GM23338 (cell line): ENCODE data around the gene ANKUB1. TPM values are rescaled to one million over a fixed set of nuclear protein-coding genes. Genes with fewer than 3 reads are reported as not detected.

Source experiments
- CREB1 ChIP-seq: fragments of 250-450 bp; sonication (Bioruptor Pico); IDR thresholded peaks from 2 replicates; pipeline ENCODE4 v1.5.0; 2020; ENCODE audit warnings: low read depth, mild to moderate bottlenecking, moderate library complexity
- EZH2 ChIP-seq: fragments of 200-600 bp; sonication (generic); IDR thresholded peaks from one replicate; pipeline ENCODE4 v1.8.0; 2017; ENCODE audit warnings: antibody characterized with exemption, mild to moderate bottlenecking, low read depth; ENCODE audit not compliant: unreplicated experiment
- EZH2phosphoT487 ChIP-seq: fragments of 200-600 bp; sonication (generic); IDR thresholded peaks from one replicate; pipeline ENCODE4 v1.8.1; 2018; ENCODE audit warnings: antibody characterized with exemption; ENCODE audit not compliant: unreplicated experiment
- JUNB ChIP-seq: IDR thresholded peaks from one replicate; pipeline ENCODE4 v1.6.1; 2016; ENCODE audit warnings: antibody characterized with exemption; ENCODE audit not compliant: unreplicated experiment
- NANOG ChIP-seq: IDR thresholded peaks from 2 replicates; pipeline ENCODE4 v1.6.1; 2016; ENCODE audit warnings: antibody characterized with exemption, borderline replicate concordance
- POLR2AphosphoS5 ChIP-seq: IDR thresholded peaks from 2 replicates; pipeline ENCODE4 v1.6.1; 2016; ENCODE audit warnings: antibody characterized with exemption, low read depth
- STAT1 ChIP-seq: IDR thresholded peaks from one replicate; pipeline ENCODE4 v1.6.1; 2016; ENCODE audit warnings: antibody characterized with exemption; ENCODE audit not compliant: unreplicated experiment
- ZNF114 ChIP-seq: fragments of 250-450 bp; sonication (Bioruptor Pico); IDR thresholded peaks from 2 replicates; pipeline ENCODE4 v1.5.0; 2020; ENCODE audit warnings: mild to moderate bottlenecking, moderate library complexity
- polyA plus RNA-seq: library from polyadenylated mRNA; unstranded; fragments of >200 nt; fragmentation: Nextera tagmentation; extraction: Ambion mirVana; gene quantifications from 2 replicates; pipeline ENCODE4 v1.2.1, GENCODE V29; 2016
- total RNA-seq: library from RNA; depleted of rRNA; stranded (reverse); fragments of >200 nt; shearing (Covaris generic); gene quantifications from 2 replicates; pipeline ENCODE4 v1.2.3, GENCODE V29; 2014
- TF ChIP-seq, protein P1 (sequence below): fragments of 250-450 bp; sonication (Bioruptor Pico); IDR thresholded peaks from 2 replicates; pipeline ENCODE4 v1.5.0; 2020; ENCODE audit warnings: mild to moderate bottlenecking, moderate library complexity
- TF ChIP-seq, protein P2 (sequence below), 2 experiments: fragments of 200-600 bp in 1 of 2; sonication (generic) in 1 of 2; conservative IDR thresholded peaks; 2 replicates each; pipeline versions ENCODE4 v1.5.1 to v1.6.1; 2016 to 2017; ENCODE audit warnings: antibody characterized with exemption in 2 of 2, low read depth in 2 of 2, mild to moderate bottlenecking in 2 of 2, moderate library complexity in 1 of 2
- TF ChIP-seq, protein P3 (sequence below): IDR thresholded peaks from 2 replicates; pipeline ENCODE4 v1.6.1; 2016; ENCODE audit warnings: antibody characterized with exemption

Gene ANKUB1
- total and polyA plus RNA-seq, 2 experiments from 2014 or later: not detected

DNA sequence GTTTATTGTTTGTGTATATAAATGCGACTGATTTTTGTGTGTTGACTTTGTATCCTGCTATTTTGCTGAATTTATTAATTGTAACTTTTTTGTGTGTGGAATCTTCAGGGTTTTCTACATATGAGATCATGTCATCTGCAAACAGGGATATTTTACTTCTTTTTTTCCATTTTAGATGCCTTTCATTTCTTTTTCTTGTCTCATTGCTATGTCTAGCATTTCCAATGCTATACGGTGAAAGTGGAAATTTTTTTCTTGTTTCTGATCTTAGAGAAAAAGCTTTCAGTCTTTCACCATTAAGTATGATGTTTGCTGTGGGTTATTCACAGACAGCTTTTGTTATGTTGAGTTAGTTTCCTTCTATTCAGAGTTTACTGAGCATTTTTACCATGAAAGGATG is 71.4 kb downstream of the ANKUB1 start (continued):
- TF ChIP-seq, protein P1, sequence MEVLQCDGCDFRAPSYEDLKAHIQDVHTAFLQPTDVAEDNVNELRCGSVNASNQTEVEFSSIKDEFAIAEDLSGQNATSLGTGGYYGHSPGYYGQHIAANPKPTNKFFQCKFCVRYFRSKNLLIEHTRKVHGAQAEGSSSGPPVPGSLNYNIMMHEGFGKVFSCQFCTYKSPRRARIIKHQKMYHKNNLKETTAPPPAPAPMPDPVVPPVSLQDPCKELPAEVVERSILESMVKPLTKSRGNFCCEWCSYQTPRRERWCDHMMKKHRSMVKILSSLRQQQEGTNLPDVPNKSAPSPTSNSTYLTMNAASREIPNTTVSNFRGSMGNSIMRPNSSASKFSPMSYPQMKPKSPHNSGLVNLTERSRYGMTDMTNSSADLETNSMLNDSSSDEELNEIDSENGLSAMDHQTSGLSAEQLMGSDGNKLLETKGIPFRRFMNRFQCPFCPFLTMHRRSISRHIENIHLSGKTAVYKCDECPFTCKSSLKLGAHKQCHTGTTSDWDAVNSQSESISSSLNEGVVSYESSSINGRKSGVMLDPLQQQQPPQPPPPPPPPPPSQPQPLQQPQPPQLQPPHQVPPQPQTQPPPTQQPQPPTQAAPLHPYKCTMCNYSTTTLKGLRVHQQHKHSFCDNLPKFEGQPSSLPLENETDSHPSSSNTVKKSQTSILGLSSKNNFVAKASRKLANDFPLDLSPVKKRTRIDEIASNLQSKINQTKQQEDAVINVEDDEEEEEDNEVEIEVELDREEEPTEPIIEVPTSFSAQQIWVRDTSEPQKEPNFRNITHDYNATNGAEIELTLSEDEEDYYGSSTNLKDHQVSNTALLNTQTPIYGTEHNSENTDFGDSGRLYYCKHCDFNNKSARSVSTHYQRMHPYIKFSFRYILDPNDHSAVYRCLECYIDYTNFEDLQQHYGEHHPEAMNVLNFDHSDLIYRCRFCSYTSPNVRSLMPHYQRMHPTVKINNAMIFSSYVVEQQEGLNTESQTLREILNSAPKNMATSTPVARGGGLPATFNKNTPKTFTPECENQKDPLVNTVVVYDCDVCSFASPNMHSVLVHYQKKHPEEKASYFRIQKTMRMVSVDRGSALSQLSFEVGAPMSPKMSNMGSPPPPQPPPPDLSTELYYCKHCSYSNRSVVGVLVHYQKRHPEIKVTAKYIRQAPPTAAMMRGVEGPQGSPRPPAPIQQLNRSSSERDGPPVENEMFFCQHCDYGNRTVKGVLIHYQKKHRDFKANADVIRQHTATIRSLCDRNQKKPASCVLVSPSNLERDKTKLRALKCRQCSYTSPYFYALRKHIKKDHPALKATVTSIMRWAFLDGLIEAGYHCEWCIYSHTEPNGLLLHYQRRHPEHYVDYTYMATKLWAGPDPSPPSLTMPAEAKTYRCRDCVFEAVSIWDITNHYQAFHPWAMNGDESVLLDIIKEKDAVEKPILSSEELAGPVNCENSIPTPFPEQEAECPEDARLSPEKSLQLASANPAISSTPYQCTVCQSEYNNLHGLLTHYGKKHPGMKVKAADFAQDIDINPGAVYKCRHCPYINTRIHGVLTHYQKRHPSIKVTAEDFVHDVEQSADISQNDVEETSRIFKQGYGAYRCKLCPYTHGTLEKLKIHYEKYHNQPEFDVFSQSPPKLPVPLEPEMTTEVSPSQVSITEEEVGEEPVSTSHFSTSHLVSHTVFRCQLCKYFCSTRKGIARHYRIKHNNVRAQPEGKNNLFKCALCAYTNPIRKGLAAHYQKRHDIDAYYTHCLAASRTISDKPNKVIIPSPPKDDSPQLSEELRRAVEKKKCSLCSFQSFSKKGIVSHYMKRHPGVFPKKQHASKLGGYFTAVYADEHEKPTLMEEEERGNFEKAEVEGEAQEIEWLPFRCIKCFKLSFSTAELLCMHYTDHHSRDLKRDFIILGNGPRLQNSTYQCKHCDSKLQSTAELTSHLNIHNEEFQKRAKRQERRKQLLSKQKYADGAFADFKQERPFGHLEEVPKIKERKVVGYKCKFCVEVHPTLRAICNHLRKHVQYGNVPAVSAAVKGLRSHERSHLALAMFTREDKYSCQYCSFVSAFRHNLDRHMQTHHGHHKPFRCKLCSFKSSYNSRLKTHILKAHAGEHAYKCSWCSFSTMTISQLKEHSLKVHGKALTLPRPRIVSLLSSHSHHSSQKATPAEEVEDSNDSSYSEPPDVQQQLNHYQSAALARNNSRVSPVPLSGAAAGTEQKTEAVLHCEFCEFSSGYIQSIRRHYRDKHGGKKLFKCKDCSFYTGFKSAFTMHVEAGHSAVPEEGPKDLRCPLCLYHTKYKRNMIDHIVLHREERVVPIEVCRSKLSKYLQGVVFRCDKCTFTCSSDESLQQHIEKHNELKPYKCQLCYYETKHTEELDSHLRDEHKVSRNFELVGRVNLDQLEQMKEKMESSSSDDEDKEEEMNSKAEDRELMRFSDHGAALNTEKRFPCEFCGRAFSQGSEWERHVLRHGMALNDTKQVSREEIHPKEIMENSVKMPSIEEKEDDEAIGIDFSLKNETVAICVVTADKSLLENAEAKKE (CRISPR knock-in tag): no peak
- TF ChIP-seq STAT1 (no peak), NANOG (no peak), POLR2AphosphoS5 (no peak), ZNF114 (CRISPR knock-in tag) (no peak), EZH2 (no peak), CREB1 (CRISPR knock-in tag) (no peak), EZH2phosphoT487 (no peak), JUNB (no peak)
- TF ChIP-seq, protein P2, sequence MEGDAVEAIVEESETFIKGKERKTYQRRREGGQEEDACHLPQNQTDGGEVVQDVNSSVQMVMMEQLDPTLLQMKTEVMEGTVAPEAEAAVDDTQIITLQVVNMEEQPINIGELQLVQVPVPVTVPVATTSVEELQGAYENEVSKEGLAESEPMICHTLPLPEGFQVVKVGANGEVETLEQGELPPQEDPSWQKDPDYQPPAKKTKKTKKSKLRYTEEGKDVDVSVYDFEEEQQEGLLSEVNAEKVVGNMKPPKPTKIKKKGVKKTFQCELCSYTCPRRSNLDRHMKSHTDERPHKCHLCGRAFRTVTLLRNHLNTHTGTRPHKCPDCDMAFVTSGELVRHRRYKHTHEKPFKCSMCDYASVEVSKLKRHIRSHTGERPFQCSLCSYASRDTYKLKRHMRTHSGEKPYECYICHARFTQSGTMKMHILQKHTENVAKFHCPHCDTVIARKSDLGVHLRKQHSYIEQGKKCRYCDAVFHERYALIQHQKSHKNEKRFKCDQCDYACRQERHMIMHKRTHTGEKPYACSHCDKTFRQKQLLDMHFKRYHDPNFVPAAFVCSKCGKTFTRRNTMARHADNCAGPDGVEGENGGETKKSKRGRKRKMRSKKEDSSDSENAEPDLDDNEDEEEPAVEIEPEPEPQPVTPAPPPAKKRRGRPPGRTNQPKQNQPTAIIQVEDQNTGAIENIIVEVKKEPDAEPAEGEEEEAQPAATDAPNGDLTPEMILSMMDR (conservative IDR thresholded peaks at IDR 0.05; ENCODE audit: low read depth in 2 of 2): no peak
- TF ChIP-seq, protein P3, sequence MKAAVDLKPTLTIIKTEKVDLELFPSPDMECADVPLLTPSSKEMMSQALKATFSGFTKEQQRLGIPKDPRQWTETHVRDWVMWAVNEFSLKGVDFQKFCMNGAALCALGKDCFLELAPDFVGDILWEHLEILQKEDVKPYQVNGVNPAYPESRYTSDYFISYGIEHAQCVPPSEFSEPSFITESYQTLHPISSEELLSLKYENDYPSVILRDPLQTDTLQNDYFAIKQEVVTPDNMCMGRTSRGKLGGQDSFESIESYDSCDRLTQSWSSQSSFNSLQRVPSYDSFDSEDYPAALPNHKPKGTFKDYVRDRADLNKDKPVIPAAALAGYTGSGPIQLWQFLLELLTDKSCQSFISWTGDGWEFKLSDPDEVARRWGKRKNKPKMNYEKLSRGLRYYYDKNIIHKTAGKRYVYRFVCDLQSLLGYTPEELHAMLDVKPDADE: no peak
